Measurements from ENCODE around the gene TBC1D10B. TPM values are rescaled to one million over a fixed set of nuclear protein-coding genes. Genes with fewer than 3 reads are reported as not detected.
A peak's percentile ranks its signal among the peaks of the same experiment; 100 is the strongest.

TBC1D10B gene
- total and polyA plus RNA-seq, 9 of the 15 experiments (the other 6 are each of a cell fraction or from before 2014, with no cell fraction given): 2.2 to 55.4 (median 17.5) TPM

DNA sequence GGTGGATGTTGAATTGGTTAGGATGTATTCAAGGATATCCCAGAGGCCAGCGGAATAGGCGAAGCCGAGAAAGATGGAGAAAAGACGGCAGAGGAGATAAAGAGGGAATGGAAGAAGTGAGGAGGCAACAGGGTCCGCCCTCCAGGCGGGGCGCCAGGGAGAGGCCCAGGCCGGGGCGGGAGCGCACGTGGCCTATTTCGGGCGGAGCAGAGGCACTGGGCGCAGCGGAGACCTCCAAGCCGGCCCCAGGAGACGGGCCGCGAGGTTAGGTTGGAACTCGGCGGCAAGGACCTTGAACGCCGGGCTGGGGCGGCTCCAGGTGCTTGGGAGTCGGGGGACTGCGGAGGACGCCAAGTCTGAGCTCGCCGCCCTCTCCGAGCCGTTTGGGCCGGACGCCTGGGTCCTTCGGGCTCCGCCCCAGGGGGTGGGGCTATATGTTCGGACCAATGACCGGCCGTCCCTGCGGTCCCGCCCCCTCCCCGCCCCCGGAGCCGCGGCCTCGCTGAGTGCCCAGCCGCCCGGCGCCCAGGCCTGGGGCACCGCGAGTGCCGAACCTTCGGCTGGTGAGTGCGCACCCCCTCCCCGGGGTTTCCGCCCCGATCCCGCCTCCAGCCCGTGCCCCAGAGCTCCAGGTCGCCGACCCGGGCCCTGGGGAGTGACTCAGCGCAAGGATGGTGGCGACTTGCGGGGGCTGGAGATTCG is 37.0 kb upstream of the TBC1D10B start, which contains the start of gene ZNF771 (continued):
- TF ChIP-seq, protein P1, sequence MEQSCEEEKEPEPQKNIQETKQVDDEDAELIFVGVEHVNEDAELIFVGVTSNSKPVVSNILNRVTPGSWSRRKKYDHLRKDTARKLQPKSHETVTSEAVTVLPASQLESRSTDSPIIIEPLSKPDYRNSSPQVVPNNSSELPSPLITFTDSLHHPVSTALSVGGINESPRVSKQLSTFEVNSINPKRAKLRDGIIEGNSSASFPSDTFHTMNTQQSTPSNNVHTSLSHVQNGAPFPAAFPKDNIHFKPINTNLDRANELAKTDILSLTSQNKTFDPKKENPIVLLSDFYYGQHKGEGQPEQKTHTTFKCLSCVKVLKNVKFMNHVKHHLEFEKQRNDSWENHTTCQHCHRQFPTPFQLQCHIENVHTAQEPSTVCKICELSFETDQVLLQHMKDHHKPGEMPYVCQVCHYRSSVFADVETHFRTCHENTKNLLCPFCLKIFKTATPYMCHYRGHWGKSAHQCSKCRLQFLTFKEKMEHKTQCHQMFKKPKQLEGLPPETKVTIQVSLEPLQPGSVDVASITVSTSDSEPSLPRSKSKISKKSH (CRISPR knock-in tag; IDR thresholded peaks at IDR 0.05): no peak
- TF ChIP-seq NR2F6 (CRISPR knock-in tag; IDR thresholded peaks at IDR 0.05) (no peak), SIN3B (IDR thresholded peaks at IDR 0.05; ENCODE audit: low read depth) (peak; percentile 47; the same call in 1 of the 2 replicates), GABPB1 (CRISPR knock-in tag; IDR thresholded peaks at IDR 0.05) (peak; percentile 21; the same call in 1 of the 2 replicates), KHSRP (IDR thresholded peaks at IDR 0.05) (no peak), HSF4 (CRISPR knock-in tag; IDR thresholded peaks at IDR 0.05; ENCODE audit: borderline replicate concordance) (no peak), SMARCA4 (IDR thresholded peaks at IDR 0.05) (no peak; the same call in none of the 2 replicates), SP2 (IDR thresholded peaks at IDR 0.05; ENCODE audit: extremely low read depth, low read depth, low read length, poor library complexity, severe bottlenecking) (no peak), ZNF778 (CRISPR knock-in tag; IDR thresholded peaks at IDR 0.05) (no peak), MAFG (tag; conservative IDR thresholded peaks at IDR 0.05) (peak; percentile 41; the same call in 1 of the 2 replicates), ZNF12 (CRISPR knock-in tag; IDR thresholded peaks at IDR 0.05) (peak; percentile 66; the same call in 1 of the 2 replicates), PPARD (CRISPR knock-in tag; IDR thresholded peaks at IDR 0.05) (no peak), HMG20A (CRISPR knock-in tag; conservative IDR thresholded peaks at IDR 0.05) (no peak), KDM4B (IDR thresholded peaks at IDR 0.05; ENCODE audit: borderline replicate concordance in 2 of 2, low read depth in 1 of 2) (no peak)
- TF ChIP-seq, protein P2, sequence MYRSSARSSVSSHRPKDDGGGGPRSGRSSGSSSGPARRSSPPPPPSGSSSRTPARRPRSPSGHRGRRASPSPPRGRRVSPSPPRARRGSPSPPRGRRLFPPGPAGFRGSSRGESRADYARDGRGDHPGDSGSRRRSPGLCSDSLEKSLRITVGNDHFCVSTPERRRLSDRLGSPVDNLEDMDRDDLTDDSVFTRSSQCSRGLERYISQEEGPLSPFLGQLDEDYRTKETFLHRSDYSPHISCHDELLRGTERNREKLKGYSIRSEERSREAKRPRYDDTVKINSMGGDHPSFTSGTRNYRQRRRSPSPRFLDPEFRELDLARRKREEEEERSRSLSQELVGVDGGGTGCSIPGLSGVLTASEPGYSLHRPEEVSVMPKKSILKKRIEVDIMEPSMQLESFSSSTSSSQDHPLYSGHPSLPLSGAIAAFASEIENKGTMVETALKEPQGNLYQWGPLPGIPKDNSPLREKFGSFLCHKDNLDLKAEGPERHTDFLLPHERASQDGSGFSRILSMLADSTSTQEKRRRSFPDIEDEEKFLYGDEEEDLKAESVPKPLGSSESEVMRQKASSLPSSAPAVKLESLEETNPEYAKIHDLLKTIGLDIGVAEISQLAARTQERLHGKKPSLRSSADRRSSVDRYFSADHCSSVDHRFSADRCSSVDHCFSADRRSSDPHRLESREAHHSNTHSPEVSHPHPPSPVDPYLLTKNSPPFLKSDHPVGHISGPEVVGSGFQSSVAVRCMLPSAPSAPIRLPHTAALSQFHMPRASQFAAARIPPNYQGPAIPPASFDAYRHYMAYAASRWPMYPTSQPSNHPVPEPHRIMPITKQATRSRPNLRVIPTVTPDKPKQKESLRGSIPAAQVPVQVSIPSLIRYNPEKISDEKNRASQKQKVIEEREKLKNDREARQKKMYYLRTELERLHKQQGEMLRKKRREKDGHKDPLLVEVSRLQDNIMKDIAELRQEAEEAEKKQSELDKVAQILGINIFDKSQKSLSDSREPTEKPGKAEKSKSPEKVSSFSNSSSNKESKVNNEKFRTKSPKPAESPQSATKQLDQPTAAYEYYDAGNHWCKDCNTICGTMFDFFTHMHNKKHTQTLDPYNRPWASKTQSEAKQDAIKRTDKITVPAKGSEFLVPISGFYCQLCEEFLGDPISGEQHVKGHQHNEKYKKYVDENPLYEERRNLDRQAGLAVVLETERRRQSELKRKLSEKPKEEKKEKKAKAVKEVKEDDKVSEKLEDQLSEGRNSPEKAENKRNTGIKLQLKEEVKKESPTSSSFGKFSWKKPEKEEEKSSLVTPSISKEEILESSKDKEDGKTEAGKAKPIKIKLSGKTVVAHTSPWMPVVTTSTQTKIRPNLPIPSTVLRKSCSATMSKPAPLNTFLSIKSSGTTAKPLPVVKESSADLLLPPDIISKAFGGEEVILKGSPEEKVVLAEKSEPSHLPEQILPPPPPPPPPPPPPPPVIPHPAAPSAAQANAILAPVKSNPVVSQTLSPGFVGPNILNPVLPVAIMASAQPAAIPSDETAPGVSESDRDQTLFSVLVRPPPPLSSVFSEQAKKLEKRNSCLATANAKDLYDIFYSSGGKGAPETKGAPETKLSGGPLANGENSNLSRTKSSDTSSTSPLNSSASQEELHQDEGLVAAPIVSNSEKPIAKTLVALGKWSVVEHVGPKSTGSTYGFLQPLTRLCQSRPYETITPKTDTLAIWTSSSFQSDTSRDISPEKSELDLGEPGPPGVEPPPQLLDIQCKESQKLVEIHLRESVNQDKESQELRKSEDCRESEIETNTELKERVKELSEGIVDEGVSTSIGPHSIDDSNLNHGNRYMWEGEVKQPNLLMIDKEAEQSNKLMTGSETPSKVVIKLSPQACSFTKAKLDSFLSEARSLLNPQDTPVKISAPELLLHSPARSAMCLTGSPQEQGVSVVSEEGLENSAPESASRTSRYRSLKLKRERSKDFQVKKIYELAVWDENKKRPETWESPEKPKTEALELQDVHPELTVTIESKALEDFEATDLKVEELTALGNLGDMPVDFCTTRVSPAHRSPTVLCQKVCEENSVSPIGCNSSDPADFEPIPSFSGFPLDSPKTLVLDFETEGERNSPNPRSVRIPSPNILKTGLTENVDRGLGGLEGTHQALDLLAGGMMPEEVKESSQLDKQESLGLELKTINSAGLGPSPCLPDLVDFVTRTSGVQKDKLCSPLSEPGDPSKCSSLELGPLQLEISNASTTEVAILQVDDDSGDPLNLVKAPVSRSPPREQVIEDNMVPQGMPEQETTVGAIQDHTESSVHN (IDR thresholded peaks at IDR 0.05; ENCODE audit: borderline replicate concordance in 1 of 2, low read depth in 1 of 2): no peak
- TF ChIP-seq, protein P3, sequence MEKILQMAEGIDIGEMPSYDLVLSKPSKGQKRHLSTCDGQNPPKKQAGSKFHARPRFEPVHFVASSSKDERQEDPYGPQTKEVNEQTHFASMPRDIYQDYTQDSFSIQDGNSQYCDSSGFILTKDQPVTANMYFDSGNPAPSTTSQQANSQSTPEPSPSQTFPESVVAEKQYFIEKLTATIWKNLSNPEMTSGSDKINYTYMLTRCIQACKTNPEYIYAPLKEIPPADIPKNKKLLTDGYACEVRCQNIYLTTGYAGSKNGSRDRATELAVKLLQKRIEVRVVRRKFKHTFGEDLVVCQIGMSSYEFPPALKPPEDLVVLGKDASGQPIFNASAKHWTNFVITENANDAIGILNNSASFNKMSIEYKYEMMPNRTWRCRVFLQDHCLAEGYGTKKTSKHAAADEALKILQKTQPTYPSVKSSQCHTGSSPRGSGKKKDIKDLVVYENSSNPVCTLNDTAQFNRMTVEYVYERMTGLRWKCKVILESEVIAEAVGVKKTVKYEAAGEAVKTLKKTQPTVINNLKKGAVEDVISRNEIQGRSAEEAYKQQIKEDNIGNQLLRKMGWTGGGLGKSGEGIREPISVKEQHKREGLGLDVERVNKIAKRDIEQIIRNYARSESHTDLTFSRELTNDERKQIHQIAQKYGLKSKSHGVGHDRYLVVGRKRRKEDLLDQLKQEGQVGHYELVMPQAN (IDR thresholded peaks at IDR 0.05; ENCODE audit: borderline replicate concordance): peak; percentile 99

Measured in K562 (cell line).